Activated CD4-positive, alpha-beta T cell treated with anti-CD3 and anti-CD28 coated beads, Interleukin-2, amount 50 U/mL, for 48 hours (primary cell): ENCODE measurements around the gene TCF25.
A peak's percentile ranks its signal among the peaks of the same experiment; 100 is the strongest.
"Not testable (repeated sequence)": the region's sequence is repeated elsewhere in the genome, so short reads cannot be mapped to it uniquely, and the experiment has no call there.

Experiments used
- DNase-seq, 2 experiments: peaks; one replicate each; pipeline ENCODE4 v3.0.0-alpha.2; 2020

The TCF25 gene

GRCh38 chr16:89905511-89906139 lies 32.2 kb downstream of the TCF25 start:
- no peak for DNase-seq

GRCh38 chr16:89906140-89907025 lies 33.0 kb downstream of the TCF25 start:
- DNase-seq: no peak

GRCh38 chr16:89907055-89907814 lies 33.8 kb downstream of the TCF25 start:
- no peak for DNase-seq

- DNase-seq: no peak
Measured at GRCh38 chr16:89908236-89908635, 34.8 kb downstream of the TCF25 start.

GRCh38 chr16:89909777-89910716 lies 36.7 kb downstream of the TCF25 start:
- peak; percentile 76 to 77 for DNase-seq

GRCh38 chr16:89910717-89911354 lies 37.4 kb downstream of the TCF25 start:
- DNase-seq: no peak

GRCh38 chr16:89911375-89911774 lies 38.0 kb downstream of the TCF25 start:
- no peak for DNase-seq

- DNase-seq: no peak
Measured at GRCh38 chr16:89912143-89912542, 38.8 kb downstream of the TCF25 start.

GRCh38 chr16:89912627-89913026 lies 39.2 kb downstream of the TCF25 start:
- no peak for DNase-seq

GRCh38 chr16:89913408-89914387 lies 40.3 kb downstream of the TCF25 start:
- DNase-seq: no peak

- not testable (repeated sequence) for DNase-seq
Measured at GRCh38 chr16:89914642-89915285, 41.4 kb downstream of the TCF25 start.

- DNase-seq: no peak
Measured at GRCh38 chr16:89915303-89916232, 42.2 kb downstream of the TCF25 start.

GRCh38 chr16:89917773-89918452 lies 44.5 kb downstream of the TCF25 start:
- DNase-seq: peak; percentile 81 to 85

GRCh38 chr16:89918453-89919347 lies 45.3 kb downstream of the TCF25 start, which contains the start of gene MC1R:
TSS of gene MC1R (plus strand) at chr16:89918862. CDS start at chr16:89919259, 397 bp downstream.
- DNase-seq: peak in 1 of 2 experiments; percentile 22

- no peak for DNase-seq
Measured at GRCh38 chr16:89919535-89920406, 46.4 kb downstream of the TCF25 start.

- DNase-seq: no peak
Measured at GRCh38 chr16:89920723-89921122, 47.3 kb downstream of the TCF25 start.
